SK-N-SH (cell line): ENCODE measurements around the gene BICC1. TPM values are rescaled to one million over a fixed set of nuclear protein-coding genes. Genes with fewer than 3 reads are reported as not detected.

ENCODE experiments used
- CTCF ChIA-PET: fragments of 300-600, 350-600 bp; formaldehyde crosslinking; extraction: SDS; loops from one replicate; lab custom pipeline; 2021; lab: Yijun Ruan, JAX
- POLR2A ChIA-PET: fragments of 350-600 bp; sonication (Branson Sonifier 250); formaldehyde crosslinking; extraction: SDS; loops from one replicate; lab custom pipeline; 2020; ENCODE audit warnings: antibody characterized with exemption, inconsistent platforms; lab: Yijun Ruan, JAX
- DNase-seq: peaks from one replicate; pipeline ENCODE4 v3.0.0; 2012
- H2AFZ ChIP-seq: fragments of 200-600 bp; sonication (generic); 2 replicates; pipeline ENCODE4 v1.8.1; 2016; ENCODE audit warnings: antibody characterized with exemption, mild to moderate bottlenecking, low read depth
- H3F3A ChIP-seq: fragments of 200-600 bp; sonication (generic); replicated peaks from 2 replicates; pipeline ENCODE3; 2016; ENCODE audit warnings: antibody characterized with exemption, mild to moderate bottlenecking; ENCODE audit not compliant: insufficient read depth
- H3K27ac ChIP-seq, 2 experiments: fragments of 200-500 bp in 1 of 2; fragments of 200-600 bp in 1 of 2; sonication (Bioruptor generic) in 1 of 2; sonication (generic), shearing (Covaris generic) in 1 of 2; 2 replicates each; pipeline versions ENCODE4 v1.5.1 to v1.6.1; 2014 to 2016; ENCODE audit warnings: low read depth in 2 of 2, inconsistent platforms in 1 of 2, low read length in 1 of 2, mild to moderate bottlenecking in 1 of 2, mixed read lengths in 1 of 2
- H3K27me3 ChIP-seq: fragments of 200-600 bp; sonication (generic), shearing (Covaris generic); 2 replicates; pipeline ENCODE4 v1.6.1; 2016; ENCODE audit warnings: mixed run types; ENCODE audit not compliant: insufficient read depth
- H3K36me3 ChIP-seq, 2 experiments: fragments of 200-500 bp in 1 of 2; fragments of 200-600 bp in 1 of 2; sonication (Bioruptor generic) in 1 of 2; sonication (generic) in 1 of 2; replicated peaks in 1 of 2; 2 replicates each; pipeline versions ENCODE3 to v1.5.1; 2014 to 2016; ENCODE audit warnings: low read length in 1 of 2, mild to moderate bottlenecking in 1 of 2; ENCODE audit not compliant: insufficient read depth in 2 of 2, control insufficient read depth in 1 of 2
- H3K4me1 ChIP-seq, 2 experiments: fragments of 200-500 bp in 1 of 2; fragments of 200-600 bp in 1 of 2; sonication (Bioruptor generic) in 1 of 2; sonication (generic), shearing (Covaris generic) in 1 of 2; 2 replicates each; pipeline versions ENCODE4 v1.5.1 to v1.6.1; 2014 to 2016; ENCODE audit warnings: low read depth in 1 of 2, low read length in 1 of 2, mixed run types in 1 of 2; ENCODE audit not compliant: insufficient read depth in 2 of 2, control insufficient read depth in 1 of 2
- H3K4me2 ChIP-seq: fragments of 200-600 bp; sonication (generic), shearing (Covaris generic); 2 replicates; pipeline ENCODE4 v1.6.1; 2017; ENCODE audit warnings: mixed run types
- H3K4me3 ChIP-seq, 2 experiments: fragments of 200-500 bp in 1 of 2; fragments of 200-600 bp in 1 of 2; sonication (Bioruptor generic) in 1 of 2; sonication (generic), shearing (Covaris generic) in 1 of 2; 2 replicates each; pipeline versions ENCODE4 v1.5.1 to v1.8.1; 2014 to 2016; ENCODE audit warnings: low read depth in 2 of 2, inconsistent platforms in 1 of 2, low read length in 1 of 2, mild to moderate bottlenecking in 1 of 2, mixed read lengths in 1 of 2, moderate library complexity in 1 of 2
- H3K79me2 ChIP-seq: fragments of 200-600 bp; sonication (generic); 2 replicates; pipeline ENCODE4 v1.8.1; 2017; ENCODE audit warnings: mild to moderate bottlenecking; ENCODE audit not compliant: insufficient read depth
- H3K9ac ChIP-seq: fragments of 200-600 bp; sonication (generic); 2 replicates; pipeline ENCODE4 v1.6.1; 2017; ENCODE audit warnings: mixed run types
- H3K9me2 ChIP-seq: fragments of 200-600 bp; sonication (generic); 2 replicates; pipeline ENCODE4 v1.6.1; 2017; ENCODE audit warnings: mixed run types
- H3K9me3 ChIP-seq: fragments of 200-600 bp; sonication (generic); 2 replicates; pipeline ENCODE4 v1.6.1; 2017; ENCODE audit warnings: mixed run types, mild to moderate bottlenecking, moderate library complexity
- H4K20me1 ChIP-seq: fragments of 200-600 bp; sonication (generic); 2 replicates; pipeline ENCODE4 v1.6.1; 2017; ENCODE audit warnings: mild to moderate bottlenecking, mixed run types; ENCODE audit not compliant: insufficient read depth
- CTCF ChIP-seq: fragments of 200-600 bp; sonication (generic); IDR thresholded peaks from 2 replicates; pipeline ENCODE4 v1.6.1; 2017; ENCODE audit warnings: antibody characterized with exemption, mild to moderate bottlenecking, moderate library complexity
- ELF1 ChIP-seq: IDR thresholded peaks from 2 replicates; pipeline ENCODE4 v1.4.0; 2012
- EP300 ChIP-seq, 2 experiments: IDR thresholded peaks; 2 replicates each; pipeline versions ENCODE4 v1.4.0 to v1.6.1; 2012; ENCODE audit warnings: borderline replicate concordance in 1 of 2, low read depth in 1 of 2, low read length in 1 of 2
- EZH2phosphoT487 ChIP-seq: fragments of 200-600 bp; sonication (generic); IDR thresholded peaks from 2 replicates; pipeline ENCODE4 v1.6.1; 2017; ENCODE audit warnings: low read depth, mixed run types, mild to moderate bottlenecking, antibody characterized with exemption, moderate library complexity, borderline replicate concordance
- FOSL2 ChIP-seq: IDR thresholded peaks from 2 replicates; pipeline ENCODE4 v1.4.0; 2012; ENCODE audit warnings: low read depth, mild to moderate bottlenecking, moderate library complexity, borderline replicate concordance
- FOXJ3 ChIP-seq: sonication (generic); formaldehyde crosslinking; IDR thresholded peaks from 2 replicates; pipeline ENCODE4 v1.5.1; 2020; ENCODE audit warnings: mild to moderate bottlenecking, missing genetic modification reagents
- FOXM1 ChIP-seq: IDR thresholded peaks from 2 replicates; pipeline ENCODE4 v1.4.0; 2012; ENCODE audit warnings: low read depth, mild to moderate bottlenecking
- JUND ChIP-seq: IDR thresholded peaks from 2 replicates; pipeline ENCODE4 v1.4.0; 2012
- MEF2A ChIP-seq: IDR thresholded peaks from 2 replicates; pipeline ENCODE4 v1.4.0; 2012; ENCODE audit warnings: low read depth, borderline replicate concordance
- NFIC ChIP-seq: IDR thresholded peaks from 2 replicates; pipeline ENCODE4 v1.4.0; 2012; ENCODE audit warnings: borderline replicate concordance
- PBX3 ChIP-seq: IDR thresholded peaks from 2 replicates; pipeline ENCODE4; 2012
- REST ChIP-seq: IDR thresholded peaks from 2 replicates; pipeline ENCODE4 v1.6.1; 2012; ENCODE audit warnings: mild to moderate bottlenecking, low read depth, low read length, moderate library complexity
- RFX5 ChIP-seq: IDR thresholded peaks from 2 replicates; pipeline ENCODE4 v1.6.1; 2012; ENCODE audit warnings: mild to moderate bottlenecking, improper control_type of control experiment, low read length
- RXRA ChIP-seq: IDR thresholded peaks from 2 replicates; pipeline ENCODE4 v1.4.0; 2012; ENCODE audit warnings: low read depth, mild to moderate bottlenecking, borderline replicate concordance
- SMC3 ChIP-seq: IDR thresholded peaks from 2 replicates; pipeline ENCODE4 v1.6.1; 2012; ENCODE audit warnings: low read depth, low read length, improper control_type of control experiment
- TCF12 ChIP-seq: IDR thresholded peaks from 2 replicates; pipeline ENCODE4 v1.4.0; 2012
- TEAD4 ChIP-seq: IDR thresholded peaks from 2 replicates; pipeline ENCODE4 v1.4.0; 2012; ENCODE audit warnings: mild to moderate bottlenecking, borderline replicate concordance; ENCODE audit not compliant: insufficient read depth
- USF1 ChIP-seq: IDR thresholded peaks from 2 replicates; pipeline ENCODE4 v1.4.0; 2012; ENCODE audit warnings: low read depth, borderline replicate concordance
- YY1 ChIP-seq: IDR thresholded peaks from 2 replicates; pipeline ENCODE4 v1.4.0; 2012; ENCODE audit warnings: low read depth, mild to moderate bottlenecking
- ZBTB33 ChIP-seq: IDR thresholded peaks from 2 replicates; pipeline ENCODE4 v1.4.0; 2012; ENCODE audit warnings: low read depth, borderline replicate concordance
- WGBS: methylation state at CpG from one replicate; pipeline ENCODE4 v1.1.6; 2017; ENCODE audit warnings: low lambda C conversion rate; 5-methylcytosine and 5-hydroxymethylcytosine counted together
- polyA plus RNA-seq, 3 experiments: library from polyadenylated mRNA; depleted of rRNA; stranded (reverse); fragments of >200 nt; gene quantifications; 2 replicates each; pipeline ENCODE4 v1.2.3, GENCODE V29; 2012

BICC1 gene
- polyA plus RNA-seq, 1 of the 3 experiments (the other 2 are of a cell fraction) = 1.5 TPM

GRCh38 chr10:58715061-58715460, 202.4 kb downstream of the BICC1 start:
- TF ChIP-seq EZH2phosphoT487 (no peak), ELF1 (no peak), USF1 (no peak), REST (no peak), FOSL2 (no peak), FOXM1 (no peak), NFIC (no peak), ZBTB33 (no peak), FOXJ3 (CRISPR knock-in tag) (no peak), RXRA (no peak), TCF12 (no peak), TEAD4 (no peak)
- TF ChIP-seq, all 33 proteins: peak for 0
- Histone ChIP-seq H3K9me3 (no peaks in the 10 kb centered on the region), H2AFZ (no peak overlapping the region), H4K20me1 (no peaks in the 10 kb centered on the region), H3K9ac (no peak overlapping the region), H3K4me2 (no peak overlapping the region), H3K9me2 (no peaks in the 10 kb centered on the region), H3K4me3 (no peak overlapping the region), H3K4me1 (no peaks in the 10 kb centered on the region; a peak in 1 of 4 replicates), H3K27me3 (no peaks in the 10 kb centered on the region), H3K36me3 (no peaks in the 10 kb centered on the region), H3K27ac (no peak overlapping the region), H3K79me2 (no peaks in the 10 kb centered on the region), H3F3A (peaks cover 3% of the 10 kb centered on the region)
- DNase-seq = no peak
- ChIA-PET CTCF (no interaction called here), POLR2A (no interaction called here)
- 80% methylated on average over 2 of the region's 2 CpGs for WGBS

- H3F3A ChIP-seq = peaks cover 3% of the 10 kb centered on the region
- DNase-seq = no peak
- no peaks in the 10 kb centered on the region for H3K9me2 ChIP-seq
- no peak overlapping the region for H3K9ac ChIP-seq
- no peak overlapping the region for H3K4me3 ChIP-seq
- 67% methylated on average over 13 of the region's 13 CpGs for WGBS
- no peaks in the 10 kb centered on the region for H3K9me3 ChIP-seq
- CTCF ChIA-PET = no interaction called here
- no peaks in the 10 kb centered on the region for H3K4me1 ChIP-seq
- H3K27ac ChIP-seq = no peak overlapping the region
- POLR2A ChIA-PET = no interaction called here
- no peak overlapping the region for H3K4me2 ChIP-seq
- no peaks in the 10 kb centered on the region for H3K27me3 ChIP-seq
- no peak for TF ChIP-seq JUND
- no peak for TF ChIP-seq TCF12
- no peak for TF ChIP-seq CTCF
- no peak for TF ChIP-seq TEAD4
- no peak for TF ChIP-seq MEF2A
- TF ChIP-seq EZH2phosphoT487 = no peak
- no peak for TF ChIP-seq RXRA
- no peak for TF ChIP-seq RFX5
- no peak for TF ChIP-seq NFIC
- TF ChIP-seq EP300 (IDR thresholded peaks at IDR 0.05; ENCODE audit: borderline replicate concordance in 1 of 2, low read depth in 1 of 2, low read length in 1 of 2) = no peak
- TF ChIP-seq PBX3 = no peak
- no peak for TF ChIP-seq FOSL2
- no peak for TF ChIP-seq YY1
- TF ChIP-seq SMC3 = no peak
- TF ChIP-seq, all 33 proteins: peak for 0
- no peaks in the 10 kb centered on the region for H4K20me1 ChIP-seq
- H3K36me3 ChIP-seq = no peaks in the 10 kb centered on the region
- no peak overlapping the region for H2AFZ ChIP-seq
- no peaks in the 10 kb centered on the region for H3K79me2 ChIP-seq
Measured at GRCh38 chr10:58718596-58718995, 205.9 kb downstream of the BICC1 start.
